SHP77 treated with DMSO at 0.1 percent for 48 hours (cell line): ENCODE results near the gene GTF2H3.
"Not testable (repeated sequence)": the region's sequence is repeated elsewhere in the genome, so short reads cannot be mapped to it uniquely, and the experiment has no call there.

Experiments
- DNase-seq: peaks from one replicate; lab custom pipeline; 2025; lab: John Stamatoyannopoulos, UW

Gene GTF2H3

GRCh38 chr12:123633379-123634141, at the start of gene GTF2H3, which contains the start of gene EIF2B1:
TSS of gene GTF2H3 (plus strand) at chr12:123633829. CDS start at chr12:123633860, 31 bp downstream.
TSS of gene EIF2B1 (minus strand) at chr12:123633686. CDS start at chr12:123633557, 129 bp downstream.
- DNase-seq = peak; percentile 95

GRCh38 chr12:123591702-123592481, 41.7 kb upstream of the GTF2H3 start:
- no peak for DNase-seq

GRCh38 chr12:123595729-123596128, 37.9 kb upstream of the GTF2H3 start:
- no peak for DNase-seq

- no peak for DNase-seq
Measured at GRCh38 chr12:123597100-123597499, 36.5 kb upstream of the GTF2H3 start.

- DNase-seq = no peak
Measured at GRCh38 chr12:123598522-123598921, 35.1 kb upstream of the GTF2H3 start.

GRCh38 chr12:123599310-123599709, 34.3 kb upstream of the GTF2H3 start:
- no peak for DNase-seq

- no peak for DNase-seq
Measured at GRCh38 chr12:123599721-123600120, 33.9 kb upstream of the GTF2H3 start.

GRCh38 chr12:123601602-123602489, 31.8 kb upstream of the GTF2H3 start, which contains the start of gene DDX55:
TSS of gene DDX55 (plus strand) at chr12:123602099. CDS start at chr12:123602149, 50 bp downstream.
- DNase-seq = peak; percentile 58

- no peak for DNase-seq
Measured at GRCh38 chr12:123602651-123603195, 30.9 kb upstream of the GTF2H3 start.

GRCh38 chr12:123603495-123603894, 30.1 kb upstream of the GTF2H3 start:
- DNase-seq = not testable (repeated sequence)

- no peak for DNase-seq
Measured at GRCh38 chr12:123607756-123608155, 25.9 kb upstream of the GTF2H3 start.

- no peak for DNase-seq
Measured at GRCh38 chr12:123608182-123608581, 25.4 kb upstream of the GTF2H3 start.

GRCh38 chr12:123614110-123614509, 19.5 kb upstream of the GTF2H3 start:
- no peak for DNase-seq

- no peak for DNase-seq
Measured at GRCh38 chr12:123614531-123614930, 19.1 kb upstream of the GTF2H3 start.

GRCh38 chr12:123617144-123617543, 16.5 kb upstream of the GTF2H3 start:
- DNase-seq = no peak

GRCh38 chr12:123617580-123617979, 16.0 kb upstream of the GTF2H3 start:
- no peak for DNase-seq

- DNase-seq = no peak
Measured at GRCh38 chr12:123621101-123621500, 12.5 kb upstream of the GTF2H3 start.

GRCh38 chr12:123621619-123622530, 11.8 kb upstream of the GTF2H3 start:
- DNase-seq = no peak

GRCh38 chr12:123634142-123634561, 523 bp downstream of the GTF2H3 start:
- DNase-seq = no peak

- no peak for DNase-seq
Measured at GRCh38 chr12:123643911-123644310, 10.3 kb downstream of the GTF2H3 start.

- no peak for DNase-seq
Measured at GRCh38 chr12:123645380-123645779, 11.8 kb downstream of the GTF2H3 start.
